ENCODE results near the gene OAF.

Gene OAF

DNA sequence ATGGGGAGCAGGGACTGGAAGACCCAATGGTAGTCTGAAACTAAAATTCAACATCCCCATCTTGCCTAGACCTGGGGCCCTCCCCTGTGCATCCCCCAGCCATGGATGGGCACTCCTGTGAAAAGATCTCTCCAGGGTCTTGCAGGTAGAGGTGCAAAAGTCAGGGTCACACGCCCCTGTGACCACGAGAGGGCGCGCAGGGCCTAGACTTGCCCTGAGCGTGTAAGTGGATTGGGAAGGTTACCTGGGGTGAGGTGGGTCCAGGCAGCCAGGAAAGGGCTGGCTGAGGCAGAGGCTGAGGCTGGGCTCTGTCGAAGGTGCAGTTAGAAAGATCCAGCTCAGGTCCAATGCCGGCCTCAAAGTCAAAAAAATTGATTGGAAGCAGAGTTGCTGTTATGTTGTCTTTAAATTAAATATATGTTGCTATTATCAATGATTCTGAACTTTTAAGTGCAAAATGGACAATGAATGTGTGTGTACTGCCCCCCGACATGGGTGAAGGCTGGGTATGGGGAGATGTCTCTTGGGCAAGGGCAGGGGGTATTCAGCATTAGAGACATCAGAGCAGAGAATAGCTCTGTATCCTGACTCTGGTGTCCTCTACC, 24.3 kb downstream of the OAF start:
- no peak overlapping the region for H3K4me3 ChIP-seq (ENCODE audit: low read length)
- TF ChIP-seq, protein P1, sequence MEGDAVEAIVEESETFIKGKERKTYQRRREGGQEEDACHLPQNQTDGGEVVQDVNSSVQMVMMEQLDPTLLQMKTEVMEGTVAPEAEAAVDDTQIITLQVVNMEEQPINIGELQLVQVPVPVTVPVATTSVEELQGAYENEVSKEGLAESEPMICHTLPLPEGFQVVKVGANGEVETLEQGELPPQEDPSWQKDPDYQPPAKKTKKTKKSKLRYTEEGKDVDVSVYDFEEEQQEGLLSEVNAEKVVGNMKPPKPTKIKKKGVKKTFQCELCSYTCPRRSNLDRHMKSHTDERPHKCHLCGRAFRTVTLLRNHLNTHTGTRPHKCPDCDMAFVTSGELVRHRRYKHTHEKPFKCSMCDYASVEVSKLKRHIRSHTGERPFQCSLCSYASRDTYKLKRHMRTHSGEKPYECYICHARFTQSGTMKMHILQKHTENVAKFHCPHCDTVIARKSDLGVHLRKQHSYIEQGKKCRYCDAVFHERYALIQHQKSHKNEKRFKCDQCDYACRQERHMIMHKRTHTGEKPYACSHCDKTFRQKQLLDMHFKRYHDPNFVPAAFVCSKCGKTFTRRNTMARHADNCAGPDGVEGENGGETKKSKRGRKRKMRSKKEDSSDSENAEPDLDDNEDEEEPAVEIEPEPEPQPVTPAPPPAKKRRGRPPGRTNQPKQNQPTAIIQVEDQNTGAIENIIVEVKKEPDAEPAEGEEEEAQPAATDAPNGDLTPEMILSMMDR (IDR thresholded peaks at IDR 0.05; ENCODE audit: insufficient read depth, low read depth, low read length, missing control alignments), result peak; percentile 89
- DNase-seq (ENCODE audit: low read depth), result peak; percentile 87

DNA sequence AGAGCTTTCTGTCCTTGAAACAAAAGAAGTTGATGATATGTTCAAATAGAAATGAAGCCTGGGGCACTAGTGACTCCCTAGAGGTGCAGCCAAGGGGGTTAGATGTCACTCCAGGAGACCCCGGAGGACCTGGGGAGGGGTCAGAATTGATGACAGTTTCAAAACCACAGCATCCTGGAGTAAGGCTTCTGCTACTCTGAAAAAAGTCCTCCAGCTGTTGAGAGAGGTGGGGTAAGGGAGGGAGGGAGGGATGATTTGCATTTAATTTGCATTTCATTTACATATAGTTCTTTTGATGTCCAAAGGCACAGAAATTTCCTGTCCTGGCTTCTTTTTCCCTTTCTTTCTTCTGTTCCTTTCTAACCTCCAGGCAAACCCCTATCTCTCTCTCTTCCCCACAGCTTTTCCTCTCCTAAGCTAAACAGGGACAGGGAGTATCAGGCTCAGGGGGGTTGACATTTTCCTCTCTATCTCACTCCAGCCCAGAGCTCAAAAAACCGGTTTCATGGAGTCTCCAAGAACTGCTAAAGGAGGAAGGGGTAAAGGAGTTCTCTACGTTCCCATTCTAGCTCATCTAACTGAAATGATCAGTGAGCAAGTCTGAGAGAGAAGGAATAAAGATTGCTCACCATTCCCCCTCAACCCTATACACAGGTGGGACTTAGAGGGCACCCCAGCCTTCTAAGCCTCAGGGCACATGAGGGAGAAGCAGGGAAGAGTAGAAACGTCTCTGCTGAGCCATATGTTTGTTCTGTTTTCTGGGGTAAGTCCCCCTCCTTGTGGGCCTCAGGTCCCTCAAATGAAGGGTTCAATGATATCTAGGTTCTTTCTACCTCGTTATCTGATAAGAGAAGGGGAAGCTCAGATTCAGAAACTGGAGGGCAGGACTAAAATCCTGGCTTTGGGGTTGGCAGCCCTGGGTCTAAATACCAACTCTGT, 25.6 kb downstream of the OAF start:
- no peak overlapping the region for H3K4me3 ChIP-seq (ENCODE audit: low read length)
- peak; percentile 45 for DNase-seq (ENCODE audit: low read depth)
- TF ChIP-seq, protein P1 (IDR thresholded peaks at IDR 0.05; ENCODE audit: insufficient read depth, low read depth, low read length, missing control alignments), result no peak

DNA sequence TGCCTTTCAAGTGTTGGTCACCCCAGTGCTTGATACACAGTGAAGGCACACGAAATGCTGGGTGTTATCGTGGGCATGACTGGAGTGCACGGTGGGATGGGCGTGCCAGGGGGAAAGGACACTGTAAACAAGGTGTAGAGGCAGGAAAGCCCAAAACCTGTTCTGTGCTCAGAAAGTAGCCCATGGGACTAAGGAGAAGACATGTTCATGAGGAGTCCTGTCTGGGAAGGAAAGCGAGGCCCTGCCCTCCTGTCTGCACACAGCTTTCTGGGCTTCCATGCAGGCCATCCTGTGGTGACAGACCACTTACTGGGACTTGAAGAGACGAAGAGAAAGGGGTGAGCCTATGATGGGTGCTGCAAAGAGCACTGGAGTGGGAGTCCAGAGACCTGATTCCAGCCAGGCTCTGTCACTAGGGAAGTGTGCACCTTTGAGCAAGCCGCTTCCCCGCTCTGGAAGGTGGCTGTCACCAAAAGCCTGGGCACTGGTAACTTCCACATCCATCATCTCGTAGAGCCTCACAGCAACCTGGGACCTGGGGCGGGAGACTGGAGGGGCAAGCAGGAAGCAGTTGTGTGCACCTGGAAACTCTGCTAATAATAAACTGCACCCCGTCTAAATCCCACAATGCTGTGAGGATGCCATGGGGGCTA, 28.3 kb downstream of the OAF start:
- no peak for DNase-seq (ENCODE audit: low read depth)
- TF ChIP-seq, protein P1 (IDR thresholded peaks at IDR 0.05; ENCODE audit: insufficient read depth, low read depth, low read length, missing control alignments), result no peak
- no peak overlapping the region for H3K4me3 ChIP-seq (ENCODE audit: low read length)

DNA sequence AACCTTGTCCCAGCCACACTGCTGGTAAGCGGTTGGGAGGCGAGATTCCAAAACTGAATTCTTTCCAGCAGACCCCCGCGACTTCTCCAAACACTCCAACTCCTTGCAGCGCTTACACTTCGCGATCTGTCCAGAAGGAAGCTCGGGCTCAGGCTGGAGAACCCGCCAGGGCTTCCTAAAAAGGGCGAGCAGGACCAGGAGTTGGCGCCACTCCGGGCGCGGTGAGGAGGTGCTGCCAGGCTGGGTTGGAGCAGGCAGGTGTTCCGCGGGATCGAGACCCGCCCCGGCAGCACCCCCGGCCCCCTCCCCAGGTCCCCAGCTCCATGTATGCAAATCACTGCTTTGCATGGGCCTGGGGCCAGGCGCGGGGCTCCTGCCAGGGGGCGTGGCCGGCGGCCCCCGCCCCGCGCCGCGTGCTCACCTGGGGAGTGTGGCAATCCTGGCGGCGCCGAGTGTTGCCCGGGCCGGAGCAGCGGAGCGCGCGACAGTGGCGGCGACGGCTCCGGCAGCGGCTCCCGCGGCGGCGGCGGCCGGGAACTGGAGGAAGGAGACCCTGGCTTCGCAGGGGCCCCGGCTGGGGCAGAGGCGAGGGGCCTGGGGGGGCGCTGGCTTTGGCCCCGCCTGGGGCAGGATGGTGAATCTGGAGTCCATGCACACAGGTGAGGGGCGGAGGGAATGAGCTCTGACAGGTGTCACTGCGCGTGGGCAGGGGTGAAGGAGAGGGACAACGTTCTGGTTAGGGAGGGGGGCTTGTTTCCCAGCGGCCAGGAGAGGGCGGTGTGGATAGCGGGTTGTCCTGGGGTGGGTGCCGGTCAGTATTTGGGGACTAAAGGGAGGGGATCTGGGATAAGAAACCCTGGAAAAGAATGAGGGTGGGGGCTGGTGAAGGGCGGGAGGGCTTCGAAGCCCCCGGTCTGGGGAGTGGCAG, 29.1 kb downstream of the OAF start, which contains the start of gene POU2F3:
Gene POU2F3 (plus strand): TSS at position 428 of the 928 bp plus-strand sequence. CDS start 204 bp downstream, at position 632.
- no peak for DNase-seq (ENCODE audit: low read depth)
- peak within 1 kb of the TSS; percentile 42 for H3K4me3 ChIP-seq (ENCODE audit: low read length)
- TF ChIP-seq, protein P1 (IDR thresholded peaks at IDR 0.05; ENCODE audit: insufficient read depth, low read depth, low read length, missing control alignments), result peak; percentile 39

DNA sequence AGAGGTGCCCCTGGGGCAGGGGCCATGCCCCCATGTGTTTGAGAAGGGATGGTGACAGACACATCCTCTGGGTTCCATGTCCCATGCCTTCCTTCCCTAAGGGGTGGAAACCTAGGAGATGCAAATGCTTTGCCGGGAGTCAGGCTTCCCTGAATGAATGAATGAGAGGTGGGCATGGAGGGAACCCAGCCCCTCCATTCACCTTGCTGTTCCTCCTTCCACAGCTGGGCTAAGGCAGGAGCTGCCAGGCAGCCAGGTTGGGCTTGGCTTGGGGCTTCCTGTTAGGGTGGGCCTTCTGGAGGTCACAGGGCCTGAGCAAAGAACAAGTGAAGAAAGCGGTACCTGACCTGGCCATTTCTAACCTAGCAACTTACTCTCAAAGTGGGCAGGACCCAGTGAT, 30.0 kb downstream of the OAF start:
- H3K4me3 ChIP-seq (ENCODE audit: low read length), result no peak overlapping the region
- TF ChIP-seq, protein P1 (IDR thresholded peaks at IDR 0.05; ENCODE audit: insufficient read depth, low read depth, low read length, missing control alignments), result no peak
- DNase-seq (ENCODE audit: low read depth), result no peak

DNA sequence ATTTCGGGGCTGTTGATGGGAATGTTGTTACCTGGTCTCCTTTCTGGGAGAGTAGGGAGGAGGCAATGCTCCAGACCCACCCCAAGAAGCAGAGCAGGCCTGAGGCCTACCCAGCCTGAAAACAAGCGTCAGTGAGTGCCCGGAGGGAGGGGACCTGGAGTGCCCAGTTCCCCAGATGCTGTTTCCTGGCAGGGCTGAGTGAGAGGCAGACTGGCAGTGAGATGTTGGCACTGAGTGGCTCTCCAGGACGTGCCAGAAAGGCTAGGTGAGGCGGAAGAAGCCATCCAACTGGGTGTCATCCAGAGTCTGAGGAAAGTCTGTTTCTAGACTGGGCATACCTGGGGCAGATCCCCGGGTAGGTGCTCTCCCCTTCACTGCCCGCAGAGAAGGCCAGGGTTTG, 30.4 kb downstream of the OAF start:
- TF ChIP-seq, protein P1 (IDR thresholded peaks at IDR 0.05; ENCODE audit: insufficient read depth, low read depth, low read length, missing control alignments), result no peak
- no peak overlapping the region for H3K4me3 ChIP-seq (ENCODE audit: low read length)
- no peak for DNase-seq (ENCODE audit: low read depth)

Measured in epithelial cell of esophagus (primary cell).